GM12872 (cell line): ENCODE data around the gene BRINP1.

Experiments used
- CTCF ChIP-seq: IDR thresholded peaks from 3 replicates; pipeline ENCODE4 v1.5.1; 2011; ENCODE audit warnings: low read depth, mild to moderate bottlenecking, low read length, moderate library complexity; ENCODE audit not compliant: insufficient read depth

BRINP1 gene

DNA sequence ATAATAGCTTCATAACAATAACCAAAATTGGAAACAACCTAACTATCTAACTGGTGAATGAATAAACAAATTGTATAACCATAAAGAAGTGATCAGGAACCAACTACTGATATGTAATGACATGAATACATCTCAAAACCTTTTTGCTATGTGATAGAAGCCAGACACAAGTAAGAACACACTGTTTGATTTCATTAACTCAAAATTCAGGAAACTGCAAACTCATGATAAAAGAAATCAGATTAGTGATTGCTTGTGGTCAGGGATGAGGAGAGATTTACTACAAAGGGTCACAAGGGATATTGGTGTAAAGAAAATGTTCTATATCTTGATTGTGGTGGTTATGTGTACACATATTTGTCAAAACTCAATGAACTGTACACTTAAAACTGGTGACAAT is 22.6 kb upstream of the BRINP1 start:
- TF ChIP-seq CTCF: no peak

- peak; percentile 47; the same call in 2 of the 3 replicates for TF ChIP-seq CTCF
These were observed 6.7 kb upstream of the BRINP1 start for GRCh38 chr9:119375892-119376291.

- TF ChIP-seq CTCF: no peak
These were observed 3.7 kb upstream of the BRINP1 start for GRCh38 chr9:119372951-119373350.

DNA sequence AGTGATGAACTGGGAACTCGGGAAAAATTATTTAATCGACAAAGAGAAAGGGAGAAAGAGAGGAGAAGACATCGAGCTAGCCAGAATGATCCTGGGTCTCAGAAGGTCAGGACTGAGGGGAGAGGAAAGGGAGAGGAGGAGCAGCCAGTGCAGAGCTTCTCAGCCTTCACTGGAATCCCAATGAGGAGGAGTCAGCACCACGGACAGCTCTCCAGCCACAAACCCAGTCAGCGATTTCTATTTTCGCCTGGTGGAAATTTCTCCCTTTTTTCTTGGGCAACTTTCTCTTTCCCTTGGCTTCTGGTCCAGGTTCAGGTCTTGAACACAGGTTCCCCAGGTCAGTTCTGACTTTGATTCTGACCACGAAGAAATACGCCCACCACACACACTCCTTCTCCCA is 1.6 kb upstream of the BRINP1 start:
- TF ChIP-seq CTCF: no peak

GRCh38 chr9:119369680-119370366 is 588 bp upstream of the BRINP1 start:
- no peak for TF ChIP-seq CTCF

DNA sequence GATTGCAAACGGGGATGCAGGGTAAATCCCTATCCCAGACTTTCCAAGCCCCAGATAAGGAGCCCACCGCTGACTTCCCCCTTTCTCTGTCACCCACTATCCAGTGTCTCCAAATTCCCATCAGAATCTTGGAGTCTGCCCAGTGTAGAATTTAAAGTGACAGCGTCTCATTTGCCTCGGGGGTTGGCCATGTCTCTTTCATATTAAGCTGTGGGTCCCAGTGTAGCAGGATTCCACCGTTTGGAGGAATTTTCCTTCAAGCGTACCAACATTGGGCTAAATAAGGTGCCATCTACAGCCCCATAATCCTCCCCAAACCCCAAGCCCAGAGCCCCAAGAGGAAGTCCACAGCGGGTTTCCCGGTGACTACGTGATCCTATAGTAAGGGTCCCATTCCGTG is 1.1 kb downstream of the BRINP1 start:
- no peak for TF ChIP-seq CTCF

DNA sequence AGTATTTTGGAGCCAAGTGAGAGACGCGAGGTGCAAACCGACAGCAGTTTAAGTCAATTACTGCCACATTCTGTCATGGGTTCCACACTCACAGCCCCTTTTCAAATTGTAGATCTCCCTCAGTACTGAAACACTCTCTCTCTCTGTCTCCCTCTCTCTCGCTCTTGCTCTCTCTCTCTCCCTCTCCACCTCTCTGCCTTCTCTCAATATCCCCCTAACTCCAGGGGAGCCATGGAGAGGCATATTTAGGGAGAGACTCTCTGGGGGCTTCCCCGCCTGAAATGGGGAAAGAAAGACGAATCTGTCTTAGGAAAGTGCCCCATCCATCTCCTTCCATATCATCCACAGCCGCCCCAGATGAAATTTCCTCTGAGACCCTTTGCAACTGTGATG is 1.6 kb downstream of the BRINP1 start:
- TF ChIP-seq CTCF: no peak
